WTC11 (cell line): Measurements from ENCODE around the gene GNPTG.

Source experiments
- CREM ChIP-seq: sonication (generic); formaldehyde crosslinking; IDR thresholded peaks from 2 replicates; pipeline ENCODE4 v1.8.1; 2022; ENCODE audit warnings: mild to moderate bottlenecking, missing genetic modification reagents, moderate library complexity
- CTCF ChIP-seq: fragments of 200-600 bp; IDR thresholded peaks from 2 replicates; pipeline ENCODE4 v1.8.0; 2022; ENCODE audit warnings: antibody characterized with exemption
- ELF4 ChIP-seq: sonication (generic); formaldehyde crosslinking; IDR thresholded peaks from 2 replicates; pipeline ENCODE4 v1.8.1; 2022; ENCODE audit warnings: low read depth, mild to moderate bottlenecking, moderate library complexity, missing genetic modification reagents
- ESRRA ChIP-seq: sonication (generic); formaldehyde crosslinking; IDR thresholded peaks from 2 replicates; pipeline ENCODE4 v1.8.1; 2022; ENCODE audit warnings: mild to moderate bottlenecking, missing genetic modification reagents, borderline replicate concordance
- NR2C2 ChIP-seq: sonication (generic); formaldehyde crosslinking; IDR thresholded peaks from 2 replicates; pipeline ENCODE4 v1.8.0; 2022; ENCODE audit warnings: mild to moderate bottlenecking, missing genetic modification reagents
- STAT6 ChIP-seq: sonication (generic); formaldehyde crosslinking; conservative IDR thresholded peaks from 2 replicates; pipeline ENCODE4 v1.8.1; 2023; ENCODE audit warnings: mild to moderate bottlenecking, low read depth, missing genetic modification reagents, moderate library complexity
- TEAD4 ChIP-seq: sonication (generic); formaldehyde crosslinking; IDR thresholded peaks from 2 replicates; pipeline ENCODE4 v1.8.0; 2022; ENCODE audit warnings: mild to moderate bottlenecking, missing genetic modification reagents
- ZMAT4 ChIP-seq: fragments of 250-450 bp; sonication (Bioruptor Pico); IDR thresholded peaks from 2 replicates; pipeline ENCODE4 v1.9.0; 2021; ENCODE audit warnings: mild to moderate bottlenecking

DNA sequence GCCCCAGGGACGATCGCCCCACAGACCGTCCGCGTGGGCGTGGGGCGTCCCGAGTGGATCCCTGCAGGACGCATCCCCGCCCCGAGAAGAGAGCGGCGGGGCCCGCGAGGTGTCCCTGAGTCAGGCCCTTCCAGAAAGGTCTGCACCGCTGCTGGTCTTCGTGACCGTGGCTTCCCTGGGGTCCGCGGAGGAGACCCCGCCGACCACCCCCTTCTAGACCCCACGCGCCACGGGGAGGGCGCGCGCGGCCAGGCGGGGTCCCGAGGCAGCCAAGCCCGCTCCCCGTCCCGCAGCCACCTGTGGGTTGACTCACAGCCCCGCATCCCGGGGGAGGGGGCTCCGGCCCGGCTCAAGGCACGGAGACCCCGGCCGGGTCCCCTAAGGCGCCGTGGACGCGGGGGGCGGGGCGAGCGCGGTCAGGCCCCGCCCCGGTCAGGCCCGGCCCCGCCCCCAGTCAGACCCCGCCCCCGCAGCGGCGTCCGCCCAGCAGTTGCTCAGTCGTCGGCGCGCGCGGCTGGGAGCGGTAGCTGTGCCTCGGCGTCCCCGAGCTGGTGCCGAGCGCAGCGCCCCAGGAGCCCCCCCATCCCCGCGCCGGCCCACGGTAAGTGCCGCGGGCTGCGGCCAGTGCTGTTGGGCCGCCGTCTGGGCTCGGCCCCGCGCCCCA, 18.4 kb upstream of the GNPTG start, which contains the start of gene BAIAP3:
- TF ChIP-seq ZMAT4 (CRISPR knock-in tag) = no peak
- TF ChIP-seq ESRRA (CRISPR knock-in tag) = no peak
- no peak for TF ChIP-seq CREM (CRISPR knock-in tag)
- TF ChIP-seq NR2C2 = no peak
- no peak for TF ChIP-seq TEAD4 (CRISPR knock-in tag)
- no peak for TF ChIP-seq CTCF
- no peak for TF ChIP-seq STAT6 (CRISPR knock-in tag)
- TF ChIP-seq ELF4 (CRISPR knock-in tag) = no peak
